Endothelial cell (in vitro differentiated cells): Measurements from ENCODE around the gene INPP5J. TPM values are rescaled to one million over a fixed set of nuclear protein-coding genes. Genes with fewer than 3 reads are reported as not detected.
A peak's percentile ranks its signal among the peaks of the same experiment; 100 is the strongest.

Experiments
- DNase-seq: peaks from one replicate; pipeline ENCODE4 v3.0.0; 2021; ENCODE audit warnings: low spot score
- H3K27ac Mint-ChIP-seq: one replicate; pipeline ENCODE4 v1.8.0; 2021; ENCODE audit warnings: mixed read lengths, inconsistent platforms; ENCODE audit not compliant: unreplicated experiment
- H3K27me3 Mint-ChIP-seq: one replicate; pipeline ENCODE4 v1.8.0; 2021; ENCODE audit warnings: mild to moderate bottlenecking, moderate library complexity, mixed read lengths, inconsistent platforms; ENCODE audit not compliant: unreplicated experiment
- H3K36me3 Mint-ChIP-seq: one replicate; pipeline ENCODE4 v1.8.0; 2021; ENCODE audit warnings: mild to moderate bottlenecking, low read depth, mixed read lengths, inconsistent platforms; ENCODE audit not compliant: unreplicated experiment
- H3K4me1 Mint-ChIP-seq: one replicate; pipeline ENCODE4 v1.8.0; 2021; ENCODE audit warnings: mild to moderate bottlenecking, mixed read lengths, inconsistent platforms; ENCODE audit not compliant: unreplicated experiment
- H3K4me3 Mint-ChIP-seq: one replicate; pipeline ENCODE4 v1.8.0; 2021; ENCODE audit warnings: mild to moderate bottlenecking, mixed read lengths, inconsistent platforms; ENCODE audit not compliant: unreplicated experiment
- H3K9me3 Mint-ChIP-seq: one replicate; pipeline ENCODE4 v1.8.0; 2021; ENCODE audit warnings: mixed read lengths, inconsistent platforms; ENCODE audit not compliant: unreplicated experiment
- CTCF ChIP-seq: fragments of 200-600 bp; sonication (generic); IDR thresholded peaks from one replicate; pipeline ENCODE4 v1.5.0; 2021; ENCODE audit warnings: antibody characterized with exemption; ENCODE audit not compliant: unreplicated experiment
- total RNA-seq: library from RNA; stranded (reverse); fragmentation: NEBNext Ultra II Directional; extraction: Animal tissue kit (Norgen Biotek cat#: 25700); gene quantifications from one replicate; pipeline ENCODE4 v1.2.1, GENCODE V29; 2021; ENCODE audit not compliant: unreplicated experiment

INPP5J gene
- total RNA-seq, 1 donor from 2014 or later, result 2.8 TPM

GRCh38 chr22:31103899-31104694 lies 18.7 kb upstream of the INPP5J start:
- Mint-ChIP-seq H3K9me3 (no peaks in the 10 kb centered on the region), H3K36me3 (peaks cover 37% of the 10 kb centered on the region), H3K4me1 (peaks cover 39% of the 10 kb centered on the region), H3K4me3 (no peak overlapping the region), H3K27me3 (peaks cover 21% of the 10 kb centered on the region), H3K27ac (no peak overlapping the region)
- DNase-seq, result no peak
- TF ChIP-seq CTCF, result no peak

GRCh38 chr22:31104869-31105268 lies 17.9 kb upstream of the INPP5J start:
- Mint-ChIP-seq H3K27ac (no peak overlapping the region), H3K4me3 (no peak overlapping the region), H3K9me3 (no peaks in the 10 kb centered on the region), H3K4me1 (peaks cover 39% of the 10 kb centered on the region), H3K27me3 (peaks cover 21% of the 10 kb centered on the region), H3K36me3 (peaks cover 37% of the 10 kb centered on the region)
- TF ChIP-seq CTCF, result peak; percentile 70
- DNase-seq, result peak; percentile 71

- peak overlapping the region; percentile 62 for H3K27ac Mint-ChIP-seq
- H3K4me1 Mint-ChIP-seq, result peaks cover 39% of the 10 kb centered on the region
- H3K4me3 Mint-ChIP-seq, result peak overlapping the region; percentile 56
- DNase-seq, result no peak
- no peaks in the 10 kb centered on the region for H3K9me3 Mint-ChIP-seq
- peaks cover 21% of the 10 kb centered on the region for H3K27me3 Mint-ChIP-seq
- TF ChIP-seq CTCF, result no peak
- H3K36me3 Mint-ChIP-seq, result peaks cover 37% of the 10 kb centered on the region
Observed at GRCh38 chr22:31105282-31105929, 17.4 kb upstream of the INPP5J start.

DNA sequence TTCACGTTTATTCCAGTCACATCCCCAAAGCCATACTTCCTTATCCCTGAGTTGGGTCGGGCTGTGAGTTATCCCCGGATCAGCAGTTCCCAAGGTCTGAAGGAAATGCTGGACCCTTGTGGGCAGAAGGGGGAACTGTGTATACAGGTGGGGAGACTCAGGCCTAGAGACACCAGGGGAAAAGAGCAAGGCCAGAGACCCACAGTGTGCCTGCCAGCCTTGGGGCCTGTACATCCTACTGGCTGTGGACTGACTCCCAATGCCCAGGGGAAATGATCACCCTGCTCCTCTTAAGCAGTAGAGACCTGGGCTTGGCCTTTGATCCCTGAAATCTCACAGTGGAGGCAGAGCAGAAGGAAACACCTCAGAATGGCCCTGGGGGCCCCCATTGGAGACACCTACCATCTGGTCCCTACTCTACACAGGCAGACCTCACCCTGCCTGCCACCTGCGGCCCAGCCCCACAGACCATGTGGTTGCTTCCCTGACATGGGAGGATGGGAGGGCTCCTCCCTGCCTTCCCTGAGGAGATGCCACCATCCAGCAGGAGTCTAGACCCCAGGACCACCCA lies 16.7 kb upstream of the INPP5J start:
- no peak for TF ChIP-seq CTCF
- Mint-ChIP-seq H3K9me3 (no peaks in the 10 kb centered on the region), H3K27me3 (peaks cover 21% of the 10 kb centered on the region), H3K36me3 (peaks cover 36% of the 10 kb centered on the region), H3K4me3 (peak overlapping the region; percentile 90), H3K27ac (no peak overlapping the region), H3K4me1 (peaks cover 38% of the 10 kb centered on the region)
- DNase-seq, result peak; percentile 26
